HepG2 (cell line): ENCODE results near the gene KLHDC2. TPM values are rescaled to one million over a fixed set of nuclear protein-coding genes. Genes with fewer than 3 reads are reported as not detected.
A peak's percentile ranks its signal among the peaks of the same experiment; 100 is the strongest.
"Not testable (repeated sequence)": the region's sequence is repeated elsewhere in the genome, so short reads cannot be mapped to it uniquely, and the experiment has no call there.

ENCODE experiments used
- ATAC-seq: fragments of 200-7000 bp; cut with Tn5 transposase; 3 replicates; pipeline ENCODE4 v1.9.1; 2020; ENCODE audit warnings: mild to moderate bottlenecking, moderate library complexity
- BruUV-seq: library from RNA; stranded (reverse); fragments of 400-500 nt; replicated peaks from 2 replicates; lab custom pipeline; 2021; lab: Mats Ljungman, UMichigan
- CTCF ChIA-PET: fragments of 300-600 bp; formaldehyde crosslinking; extraction: SDS; loops from one replicate; lab custom pipeline; 2021; ENCODE audit warnings: low total read pairs, inconsistent platforms, low intra/inter-chr PET ratio; lab: Yijun Ruan, JAX
- POLR2A ChIA-PET: fragments of 350-600 bp; sonication (Branson Sonifier 250); formaldehyde crosslinking; loops from one replicate; lab custom pipeline; 2020; ENCODE audit warnings: antibody characterized with exemption, inconsistent platforms; lab: Yijun Ruan, JAX
- DNase-seq: peaks from one replicate; pipeline ENCODE4 v3.0.0-alpha.2; 2015; ENCODE audit warnings: low spot score
- FAIRE-seq: peaks from 3 replicates; lab custom pipeline; 2011; peaks lifted over from hg19 to GRCh38; lab: Jason Lieb, UNC
- H2AFZ ChIP-seq: one replicate; pipeline ENCODE4 v1.6.1; 2011; ENCODE audit warnings: low read length, inconsistent platforms
- H3K27ac ChIP-seq: fragments of 300-600 bp; 3 replicates; pipeline ENCODE4 v1.8.0; 2011; ENCODE audit warnings: mixed run types, mild to moderate bottlenecking, mixed read lengths, low read length, inconsistent platforms; ENCODE audit not compliant: insufficient read depth; ENCODE audit errors: extremely low read length
- H3K27me3 ChIP-seq, 2 experiments: fragments of 200-600 bp in 1 of 2; 2 replicates in 1 of 2; 3 replicates in 1 of 2; pipeline versions ENCODE4 v1.6.0 to v1.8.0; 2011; ENCODE audit warnings: low read length in 2 of 2, mild to moderate bottlenecking in 2 of 2, moderate library complexity in 2 of 2, inconsistent platforms in 1 of 2; ENCODE audit not compliant: insufficient read depth in 2 of 2, control insufficient read depth in 1 of 2
- H3K36me3 ChIP-seq, 2 experiments: fragments of 200-600 bp in 1 of 2; replicated peaks in 1 of 2; 2 replicates in 1 of 2; 3 replicates in 1 of 2; pipeline versions ENCODE4 v1.5.1 to v1.8.0; 2011; ENCODE audit warnings: low read length in 2 of 2, inconsistent platforms in 1 of 2; ENCODE audit not compliant: insufficient read depth in 2 of 2, control insufficient read depth in 1 of 2
- H3K4me1 ChIP-seq: 2 replicates; pipeline ENCODE4 v1.5.1; 2012; ENCODE audit warnings: low read length, inconsistent platforms; ENCODE audit not compliant: insufficient read depth
- H3K4me2 ChIP-seq: 2 replicates; pipeline ENCODE4 v1.6.0; 2011; ENCODE audit warnings: low read depth, low read length, inconsistent platforms
- H3K4me3 ChIP-seq, 3 experiments: fragments of 200-600 bp in 1 of 3; sonication (generic), shearing (Covaris generic) in 1 of 3; replicated peaks in 1 of 3; 2 replicates each; pipeline ENCODE4 v1.5.1; 2011 to 2016; ENCODE audit warnings: low read length in 3 of 3, inconsistent platforms in 2 of 3, low read depth in 2 of 3, mild to moderate bottlenecking in 2 of 3, control low read depth in 1 of 3, mixed read lengths in 1 of 3; ENCODE audit not compliant: insufficient read depth in 1 of 3
- H3K79me2 ChIP-seq: one replicate; pipeline ENCODE4 v1.6.1; 2011; ENCODE audit warnings: low read length, inconsistent platforms; ENCODE audit not compliant: insufficient read depth
- H3K9ac ChIP-seq: 2 replicates; pipeline ENCODE4 v1.6.0; 2011; ENCODE audit warnings: mild to moderate bottlenecking, low read depth, low read length, inconsistent platforms; ENCODE audit not compliant: insufficient read depth
- H3K9me3 ChIP-seq: 2 replicates; pipeline ENCODE4 v1.5.1; 2012; ENCODE audit warnings: mild to moderate bottlenecking, low read length
- H4K20me1 ChIP-seq: 2 replicates; pipeline ENCODE4 v1.6.0; 2011; ENCODE audit warnings: inconsistent platforms, mild to moderate bottlenecking, low read length, moderate library complexity; ENCODE audit not compliant: insufficient read depth
- ATF7 ChIP-seq, 2 experiments: fragments of 450-650 bp in 1 of 2; sonication (generic) in 1 of 2; formaldehyde crosslinking in 1 of 2; IDR thresholded peaks; 2 replicates each; pipeline versions ENCODE4 v1.4.0 to v1.6.1; 2016 to 2020; ENCODE audit warnings: antibody characterized with exemption in 1 of 2, mild to moderate bottlenecking in 1 of 2, missing genetic modification reagents in 1 of 2
- HNRNPK ChIP-seq: fragments of 200-400 bp; formaldehyde crosslinking; IDR thresholded peaks from 2 replicates; pipeline ENCODE4 v1.6.1; 2018; ENCODE audit warnings: low read length, low read depth, moderate library complexity, mild to moderate bottlenecking; ENCODE audit not compliant: poor library complexity, severe bottlenecking
- RBM39 ChIP-seq: fragments of 200-400 bp; formaldehyde crosslinking; IDR thresholded peaks from one replicate; pipeline ENCODE4 v1.6.1; 2018; ENCODE audit warnings: antibody characterized with exemption, mild to moderate bottlenecking, low read depth, low read length; ENCODE audit not compliant: poor library complexity, severe bottlenecking
- ZNF431 ChIP-seq: sonication (generic); formaldehyde crosslinking; IDR thresholded peaks from 2 replicates; pipeline ENCODE4 v1.9.0; 2022; ENCODE audit warnings: missing genetic modification reagents, low read depth, mild to moderate bottlenecking, borderline replicate concordance
- WGBS: methylation state at CpG from one replicate; pipeline ENCODE4 v1.1.6; 2017; ENCODE audit warnings: low lambda C conversion rate; 5-methylcytosine and 5-hydroxymethylcytosine counted together
- in situ Hi-C: cut with HindIII; loops from 2 replicates; pipeline ENCODE4 v1.10.0; 2017; ENCODE audit warnings: low pct_unique_long_range_greater_than_20kb; ENCODE audit not compliant: extremely low pct_ligation_motif_present
- intact Hi-C: fragments of 100-400 bp; cut with micrococcal nuclease; formaldehyde crosslinking; loops from one replicate; pipeline ENCODE4 v1.10.0; 2022; ENCODE audit not compliant: unreplicated experiment
- polyA plus RNA-seq, 8 experiments: library from polyadenylated mRNA; depleted of rRNA in 3 of 8; stranded (reverse) in 7 of 8; unstranded in 1 of 8; fragments of >200 nt; fragmentation: Illumina TruSeq in 4 of 8; extraction: Trizol in 4 of 8; gene quantifications; 2 replicates each; pipeline versions ENCODE4 v1.2.1 to v1.2.3, GENCODE V29; 2011 to 2016; ENCODE audit warnings: low read depth in 4 of 8, missing spikeins in 1 of 8, mixed read lengths in 1 of 8; ENCODE audit not compliant: insufficient read depth in 1 of 8
- total RNA-seq, 5 experiments: library from RNA; depleted of rRNA; stranded (reverse); fragments of >200 nt; fragmentation: Illumina TruSeq; extraction: Trizol; gene quantifications; 2 replicates each; pipeline ENCODE4 v1.2.3, GENCODE V29; 2016; ENCODE audit warnings: low read depth in 1 of 5

Gene KLHDC2
- total and polyA plus RNA-seq, 2 of the 13 experiments (the other 11 are each of a cell fraction or from before 2014, with no cell fraction given) = 95.5 to 170 TPM

DNA sequence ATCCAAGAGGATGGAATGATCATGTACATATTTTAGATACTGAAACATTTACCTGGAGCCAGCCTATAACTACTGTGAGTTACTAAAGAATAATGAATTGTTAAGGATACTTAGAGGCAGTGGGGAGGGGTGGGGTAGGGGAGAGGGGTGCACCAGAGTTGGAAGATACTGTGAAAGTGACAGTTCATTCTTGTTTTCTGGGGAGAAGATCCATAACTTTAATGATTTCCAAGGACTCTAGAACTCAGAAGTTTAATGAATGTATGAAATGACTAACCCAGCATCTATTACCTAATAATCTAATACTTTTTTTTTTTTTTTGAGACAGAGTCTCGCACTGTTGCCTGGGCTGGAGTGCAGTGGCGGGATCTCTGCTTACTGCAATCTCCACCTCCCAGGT is 10.5 kb downstream of the KLHDC2 start:
- Histone ChIP-seq H3K27ac (no peak overlapping the region), H3K4me1 (peaks cover 9% of the 10 kb centered on the region), H3K4me3 (no peak overlapping the region), H3K9ac (no peak overlapping the region), H3K79me2 (no peaks in the 10 kb centered on the region), H3K9me3 (no peaks in the 10 kb centered on the region), H3K36me3 (peaks cover 8 to 79% of the 10 kb centered on the region in 2 experiments), H3K27me3 (no peaks in the 10 kb centered on the region), H2AFZ (no peak overlapping the region), H3K4me2 (no peak overlapping the region), H4K20me1 (no peaks in the 10 kb centered on the region)
- 91% methylated on average over 2 of the region's 2 CpGs for WGBS
- ATAC-seq (no peak), FAIRE-seq (no peak), DNase-seq (no peak)
- no peak for TF ChIP-seq ZNF431 (CRISPR knock-in tag)
- no peak for TF ChIP-seq ATF7 (IDR thresholded peaks at IDR 0.05)
- TF ChIP-seq ATF7 (CRISPR knock-in tag; IDR thresholded peaks at IDR 0.05) = no peak
- no peak for TF ChIP-seq RBM39
- TF ChIP-seq HNRNPK = peak; percentile 93
- in situ Hi-C loops = no loop called here
- BruUV-seq = no TSS peak
- ChIA-PET CTCF (no interaction called here), POLR2A (no interaction called here)
- intact Hi-C loops = no loop called here

DNA sequence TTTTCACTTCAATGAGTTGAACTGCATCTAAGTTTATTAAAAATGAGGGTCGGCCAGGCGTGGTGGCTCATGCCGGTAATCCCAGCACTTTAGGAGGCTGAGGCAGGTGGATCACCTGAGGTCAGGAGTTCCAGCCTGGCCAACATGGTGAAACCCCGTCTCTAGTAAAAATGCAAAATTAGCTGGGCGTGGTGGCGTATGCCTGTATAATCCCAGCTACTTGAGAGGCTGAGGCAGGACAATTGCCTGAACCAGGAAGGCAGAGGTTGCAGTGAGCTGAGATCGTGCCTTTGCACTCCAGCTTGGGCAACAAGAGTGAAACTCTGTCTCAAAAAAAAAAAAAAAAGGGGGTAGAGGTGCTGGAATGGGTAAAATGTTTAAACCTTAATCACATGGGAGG is 13.1 kb downstream of the KLHDC2 start:
- H3K79me2 ChIP-seq, BruUV-seq, H3K4me3 ChIP-seq, H3K4me1 ChIP-seq, H4K20me1 ChIP-seq, CTCF ChIA-PET, H3K9ac ChIP-seq, H2AFZ ChIP-seq, in situ Hi-C loops, intact Hi-C loops, H3K27ac ChIP-seq, ATAC-seq, H3K27me3 ChIP-seq, H3K9me3 ChIP-seq, H3K4me2 ChIP-seq, FAIRE-seq, DNase-seq: not testable (repeated sequence)
- WGBS = 96% methylated on average over 7 of the region's 7 CpGs
- H3K36me3 ChIP-seq = peaks cover 9 to 82% of the 10 kb centered on the region in 2 experiments
- POLR2A ChIA-PET = interaction anchor here (1.1 to 4.9 kb wide), 4 partner anchors 10 to 150 kb away, joined by 3 to 36 read pairs (median 6); partner anchors contain the start of genes DNAAF2 and KLHDC2
